ENCODE measurements around the gene CUEDC1.

Gene CUEDC1

DNA sequence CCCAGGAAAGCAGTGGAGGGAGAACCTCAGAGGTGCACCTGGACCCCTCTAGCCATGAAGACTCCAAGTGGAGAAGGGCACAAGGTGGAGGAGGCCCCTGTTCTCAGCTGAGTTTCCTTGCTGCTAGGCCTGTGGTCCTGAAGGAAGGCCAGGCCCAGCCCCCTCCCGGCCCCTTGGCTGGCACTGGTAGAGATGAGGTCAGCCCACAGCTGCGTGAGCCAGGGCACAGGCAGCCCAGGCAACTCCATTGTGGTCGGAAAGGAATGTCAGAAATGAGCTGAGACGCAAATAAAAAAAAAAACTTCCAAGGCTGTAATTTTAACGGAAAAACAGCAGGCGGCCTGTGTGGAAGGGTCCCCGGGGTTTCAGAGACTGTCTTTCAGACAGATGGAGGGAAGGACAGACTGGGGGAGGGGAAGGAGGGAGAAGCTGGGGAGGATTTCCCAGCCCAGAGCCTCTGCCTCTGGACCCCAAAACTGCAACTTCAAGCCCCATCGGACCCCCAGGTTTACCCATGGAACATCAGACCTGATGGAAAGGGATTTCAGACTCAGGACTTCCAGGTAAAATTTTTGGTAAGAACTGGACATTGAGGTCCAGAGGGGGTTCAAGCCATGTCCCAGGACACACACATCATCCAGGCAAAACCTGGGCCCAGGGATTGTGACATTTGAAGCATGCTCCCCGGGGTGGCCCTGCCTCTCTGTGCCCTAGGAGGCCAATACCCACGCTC, 79.8 kb downstream of the CUEDC1 start:
- no peaks in the 10 kb centered on the region for H3K9me3 ChIP-seq
- no peaks in the 10 kb centered on the region for H3K27me3 ChIP-seq
- H3K4me1 ChIP-seq, result peaks cover 5 to 69% (median 60%) of the 10 kb centered on the region in 4 donors
- intact Hi-C loops (cut with DNase I; ENCODE audit: low total_unique reads), result no loop called here
- TF ChIP-seq, protein P1, sequence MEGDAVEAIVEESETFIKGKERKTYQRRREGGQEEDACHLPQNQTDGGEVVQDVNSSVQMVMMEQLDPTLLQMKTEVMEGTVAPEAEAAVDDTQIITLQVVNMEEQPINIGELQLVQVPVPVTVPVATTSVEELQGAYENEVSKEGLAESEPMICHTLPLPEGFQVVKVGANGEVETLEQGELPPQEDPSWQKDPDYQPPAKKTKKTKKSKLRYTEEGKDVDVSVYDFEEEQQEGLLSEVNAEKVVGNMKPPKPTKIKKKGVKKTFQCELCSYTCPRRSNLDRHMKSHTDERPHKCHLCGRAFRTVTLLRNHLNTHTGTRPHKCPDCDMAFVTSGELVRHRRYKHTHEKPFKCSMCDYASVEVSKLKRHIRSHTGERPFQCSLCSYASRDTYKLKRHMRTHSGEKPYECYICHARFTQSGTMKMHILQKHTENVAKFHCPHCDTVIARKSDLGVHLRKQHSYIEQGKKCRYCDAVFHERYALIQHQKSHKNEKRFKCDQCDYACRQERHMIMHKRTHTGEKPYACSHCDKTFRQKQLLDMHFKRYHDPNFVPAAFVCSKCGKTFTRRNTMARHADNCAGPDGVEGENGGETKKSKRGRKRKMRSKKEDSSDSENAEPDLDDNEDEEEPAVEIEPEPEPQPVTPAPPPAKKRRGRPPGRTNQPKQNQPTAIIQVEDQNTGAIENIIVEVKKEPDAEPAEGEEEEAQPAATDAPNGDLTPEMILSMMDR (IDR thresholded peaks at IDR 0.05), result peak; percentile 52 to 58
- H3K36me3 ChIP-seq, result peaks cover 19 to 41% (median 32%) of the 10 kb centered on the region in 3 donors
- peak overlapping the region; percentile 34 to 43 for H3K4me3 ChIP-seq
- H3K27ac ChIP-seq, result peak overlapping the region; percentile 79 to 84
- peak; percentile 88 to 94 for DNase-seq

DNA sequence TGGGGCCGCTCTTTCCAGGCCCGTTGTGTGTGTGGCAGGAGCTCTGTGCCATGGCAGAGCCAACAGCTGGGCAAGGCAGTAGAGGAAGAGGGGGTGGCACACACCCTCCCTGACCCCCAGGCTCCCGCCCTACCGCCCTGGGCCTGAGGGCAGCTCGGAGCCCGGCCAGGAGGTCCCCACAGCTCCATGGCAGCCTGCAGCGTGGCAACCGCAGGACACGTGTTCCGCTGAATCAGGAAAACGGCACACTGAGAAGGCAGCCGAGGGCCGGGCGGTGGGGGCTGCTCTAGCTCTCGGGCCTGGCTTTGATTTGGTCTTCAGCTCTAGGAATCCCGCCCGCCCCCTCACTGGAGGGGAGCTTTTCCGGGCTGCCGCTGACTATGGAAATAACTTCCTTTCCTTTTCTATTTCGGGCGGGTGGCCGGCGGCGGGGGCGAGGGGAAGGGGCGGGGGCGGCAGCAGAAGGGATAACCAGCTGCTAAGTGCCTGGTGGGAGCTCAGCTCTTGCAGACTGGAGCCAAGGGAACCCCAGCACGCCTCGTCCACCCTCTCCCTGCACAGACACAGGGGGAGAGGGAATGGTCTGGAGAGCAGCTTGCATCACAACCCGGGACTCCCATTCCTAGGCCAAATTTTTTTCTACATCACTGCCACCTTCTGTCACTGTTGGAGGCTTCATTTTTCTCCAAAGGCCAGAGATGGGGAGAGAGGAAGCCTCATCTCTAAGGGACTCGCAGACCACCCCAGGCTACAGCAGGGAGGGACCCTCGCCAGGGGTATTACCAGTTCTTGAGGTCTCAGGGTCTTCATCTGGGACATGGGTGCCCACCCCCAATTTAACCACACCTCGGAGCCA, 80.5 kb downstream of the CUEDC1 start:
- Histone ChIP-seq H3K9me3 (no peaks in the 10 kb centered on the region), H3K27ac (peak overlapping the region; percentile 79 to 84), H3K36me3 (peaks cover 25 to 46% (median 37%) of the 10 kb centered on the region in 3 donors), H3K4me3 (peak overlapping the region; percentile 34 to 43), H3K27me3 (no peaks in the 10 kb centered on the region), H3K4me1 (peaks cover 5 to 61% (median 57%) of the 10 kb centered on the region in 4 donors)
- TF ChIP-seq, protein P1 (IDR thresholded peaks at IDR 0.05), result no peak
- intact Hi-C loops (cut with DNase I; ENCODE audit: low total_unique reads), result loop anchor here (5.0 kb wide), 1 partner anchor 78 kb away; no protein-coding TSS in a partner anchor
- DNase-seq, result peak; percentile 74 to 89

DNA sequence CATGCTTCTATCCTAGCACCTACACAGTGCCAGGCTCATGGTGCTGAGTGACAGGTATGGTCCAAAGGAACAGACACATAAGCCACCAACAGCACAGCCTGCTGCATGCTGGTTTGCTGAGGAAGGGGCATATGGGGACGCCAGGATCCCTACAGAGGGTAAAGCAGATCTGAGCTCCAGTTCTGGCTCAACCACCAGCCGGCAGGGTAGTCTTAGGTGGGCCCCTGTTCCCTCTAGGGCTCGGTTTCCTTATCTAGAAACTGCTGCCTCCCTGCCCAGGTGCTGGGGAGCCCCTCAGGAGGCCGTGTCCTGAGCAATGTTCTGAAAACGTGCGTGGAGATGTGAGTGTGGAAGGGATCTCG, 81.2 kb downstream of the CUEDC1 start:
- Histone ChIP-seq H3K4me3 (peak overlapping the region; percentile 34 to 43), H3K27ac (peak overlapping the region; percentile 79 to 84), H3K27me3 (no peaks in the 10 kb centered on the region), H3K36me3 (peaks cover 25 to 48% (median 37%) of the 10 kb centered on the region in 3 donors), H3K4me1 (peaks cover 5 to 61% (median 59%) of the 10 kb centered on the region in 4 donors), H3K9me3 (no peaks in the 10 kb centered on the region)
- intact Hi-C loops (cut with DNase I; ENCODE audit: low total_unique reads), result loop anchor here (5.0 kb wide), 1 partner anchor 78 kb away; no protein-coding TSS in a partner anchor
- no peak for DNase-seq
- TF ChIP-seq, protein P1 (IDR thresholded peaks at IDR 0.05), result no peak

DNA sequence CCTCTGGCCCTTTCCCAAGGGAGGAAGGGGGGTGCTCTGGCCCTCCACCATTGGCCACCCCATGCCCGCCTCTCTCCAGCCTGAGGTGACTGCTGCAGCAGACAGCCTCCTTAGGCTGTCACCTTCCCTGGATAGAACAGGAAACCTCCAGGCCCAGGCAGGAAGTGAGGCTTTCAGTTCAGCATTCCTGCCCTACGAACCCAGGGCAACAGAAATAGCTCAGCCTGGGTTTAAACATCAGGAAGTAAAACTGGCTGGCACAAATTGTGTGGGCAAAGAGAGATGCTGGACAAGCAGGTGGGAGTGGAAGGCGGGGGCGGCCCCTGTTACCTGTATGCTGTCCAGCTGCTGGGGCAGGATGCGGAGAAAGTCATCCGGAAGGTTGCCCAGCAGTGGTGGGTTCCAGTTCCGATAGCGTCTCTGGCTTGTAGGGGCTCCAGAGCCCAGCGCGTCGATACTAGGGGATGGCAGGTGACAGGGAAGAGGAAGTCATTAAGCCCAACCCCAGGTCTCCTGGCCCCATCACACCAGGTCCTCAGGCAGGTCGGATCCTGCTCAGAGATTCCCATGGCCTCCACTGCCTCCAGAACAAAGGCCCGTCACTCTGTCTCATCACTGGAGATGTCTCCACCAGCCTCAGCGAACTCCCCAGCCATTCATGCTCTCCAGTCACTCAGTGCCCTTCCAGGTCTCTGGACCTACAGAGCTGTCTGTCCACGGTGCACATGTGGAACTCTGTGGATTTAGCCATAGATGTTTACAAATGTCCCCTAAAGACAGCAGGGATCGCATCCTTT, 81.8 kb downstream of the CUEDC1 start:
- Histone ChIP-seq H3K4me1 (peaks cover 5 to 63% (median 61%) of the 10 kb centered on the region in 4 donors), H3K27ac (peak overlapping the region; percentile 79 to 84), H3K4me3 (no peak overlapping the region), H3K36me3 (peaks cover 22 to 45% (median 33%) of the 10 kb centered on the region in 3 donors), H3K27me3 (no peaks in the 10 kb centered on the region), H3K9me3 (no peaks in the 10 kb centered on the region)
- no peak for DNase-seq
- intact Hi-C loops (cut with DNase I; ENCODE audit: low total_unique reads), result loop anchor here (5.0 kb wide), 1 partner anchor 79 kb away; no protein-coding TSS in a partner anchor
- TF ChIP-seq, protein P1 (IDR thresholded peaks at IDR 0.05), result no peak

DNA sequence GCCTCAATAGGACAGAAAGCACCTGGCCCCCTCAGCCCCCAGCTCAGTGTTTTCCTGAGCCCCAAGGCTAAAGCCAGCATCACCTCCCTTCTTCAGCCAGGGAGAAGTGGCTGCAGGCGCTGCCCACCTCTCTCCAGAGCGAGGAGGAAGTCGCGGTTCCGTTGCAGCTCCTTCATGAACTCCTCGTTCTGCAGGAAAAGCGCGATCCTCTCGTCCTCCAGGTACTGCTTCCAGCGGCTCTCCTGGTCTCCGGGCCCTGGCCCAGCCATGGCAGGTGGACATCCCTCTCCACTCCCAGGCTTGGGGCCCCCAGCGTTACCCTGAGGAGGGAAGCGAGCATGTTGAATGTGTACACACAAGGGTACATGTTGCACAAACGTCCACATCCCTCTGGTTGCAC, 82.7 kb downstream of the CUEDC1 start:
- TF ChIP-seq, protein P1 (IDR thresholded peaks at IDR 0.05), result no peak
- Histone ChIP-seq H3K4me1 (peaks cover 10 to 70% (median 67%) of the 10 kb centered on the region in 4 donors), H3K9me3 (no peaks in the 10 kb centered on the region), H3K27ac (peak overlapping the region in 1 of 2 donors; percentile 84), H3K36me3 (peaks cover 20 to 39% (median 26%) of the 10 kb centered on the region in 3 donors), H3K27me3 (no peaks in the 10 kb centered on the region), H3K4me3 (no peak overlapping the region)
- no peak for DNase-seq
- intact Hi-C loops (cut with DNase I; ENCODE audit: low total_unique reads), result loop anchor here (5.0 kb wide), 1 partner anchor 80 kb away; no protein-coding TSS in a partner anchor
